Left lung (tissue), 10 donors: ENCODE data around the gene RASSF4. TPM values are rescaled to one million over a fixed set of nuclear protein-coding genes. Genes with fewer than 3 reads are reported as not detected.

Experiments used
- ATAC-seq: fragments of 200-7000 bp; cut with Tn5 transposase; one replicate; pipeline ENCODE4 v1.9.1; 2020; ENCODE audit warnings: moderate library complexity
- DNase-seq, 4 donors: peaks; one replicate each; pipeline ENCODE4 v3.0.0-alpha.2; 2013 to 2020
- H3K27ac ChIP-seq, 2 donors: fragments of 200-600 bp; sonication (generic) in 1 of 2; one replicate each; pipeline versions ENCODE4 v1.5.0 to v1.8.0; 2020 to 2021
- H3K27me3 ChIP-seq, 2 donors: fragments of 200-600 bp; sonication (generic) in 1 of 2; one replicate each; pipeline versions ENCODE4 v1.5.0 to v1.8.0; 2020 to 2021
- H3K36me3 ChIP-seq, 2 donors: fragments of 200-600 bp; sonication (generic) in 1 of 2; one replicate each; pipeline versions ENCODE4 v1.5.0 to v1.8.0; 2020 to 2021
- H3K4me1 ChIP-seq, 2 donors: fragments of 200-600 bp; one replicate each; pipeline ENCODE4 v1.8.0; 2021
- H3K4me3 ChIP-seq, 2 donors: fragments of 200-600 bp; sonication (generic) in 1 of 2; one replicate each; pipeline versions ENCODE4 v1.5.0 to v1.8.0; 2020 to 2021; ENCODE audit warnings: mild to moderate bottlenecking in 1 of 2
- H3K9me3 ChIP-seq, 2 donors: fragments of 200-600 bp; sonication (generic) in 1 of 2; one replicate each; pipeline versions ENCODE4 v1.5.0 to v1.8.0; 2020 to 2021
- CTCF ChIP-seq, 2 donors: fragments of 200-600 bp; sonication (generic) in 1 of 2; IDR thresholded peaks; one replicate each; pipeline versions ENCODE4 v1.5.0 to v1.8.0; 2021; ENCODE audit warnings: antibody characterized with exemption in 2 of 2
- intact Hi-C, 2 donors: fragments of 100-400 bp; cut with DNase I; formaldehyde crosslinking; loops; one replicate each; pipeline versions ENCODE4 v1.11.2 to v1.14.2; 2022
- polyA plus RNA-seq, 6 donors: library from polyadenylated mRNA; unstranded; fragments of 120-200 nt; gene quantifications; one replicate each; pipeline ENCODE4 v1.2.1, GENCODE V29; 2013; ENCODE audit not compliant: insufficient read length in 6 of 6
- total RNA-seq, 2 donors: library from RNA; stranded (reverse); fragmentation: NEBNext Ultra II Directional; extraction: Animal tissue kit (Norgen Biotek cat#: 25700); gene quantifications; one replicate each; pipeline ENCODE4 v1.2.1, GENCODE V29; 2021
- donor health status: DM: no; HTN: yes; CAD: no.
- donor health status: DM: no; HTN: no; CAD: no.

RASSF4 gene
- total and polyA plus RNA-seq, 8 donors = 17.1 to 54.7 (median 20.7) TPM

- peaks cover 8 to 30% of the 10 kb centered on the region in 2 donors for H3K4me1 ChIP-seq
- H3K27me3 ChIP-seq = no peaks in the 10 kb centered on the region
- no peak for TF ChIP-seq CTCF (IDR thresholded peaks at IDR 0.05)
- H3K4me3 ChIP-seq = no peak overlapping the region
- H3K27ac ChIP-seq = no peak overlapping the region
- ATAC-seq (no peak), DNase-seq (no peak)
- H3K36me3 ChIP-seq = peaks cover 0 to 7% of the 10 kb centered on the region in 2 donors
- intact Hi-C loops = no loop called here
- H3K9me3 ChIP-seq = no peaks in the 10 kb centered on the region
These were observed 4.1 kb upstream of the RASSF4 start for GRCh38 chr10:44955413-44956070.

GRCh38 chr10:44956226-44956625 is 3.4 kb upstream of the RASSF4 start:
- Histone ChIP-seq H3K4me1 (peaks cover 11 to 32% of the 10 kb centered on the region in 2 donors), H3K36me3 (peaks cover 0 to 7% of the 10 kb centered on the region in 2 donors), H3K9me3 (no peaks in the 10 kb centered on the region), H3K27me3 (no peaks in the 10 kb centered on the region), H3K27ac (no peak overlapping the region), H3K4me3 (no peak overlapping the region)
- no peak for TF ChIP-seq CTCF (IDR thresholded peaks at IDR 0.05)
- ATAC-seq = no peak
- intact Hi-C loops = no loop called here
- no peak for DNase-seq

- peak overlapping the region in 1 of 2 donors; percentile 84 for H3K27ac ChIP-seq
- DNase-seq (no peak), ATAC-seq (no peak)
- no peaks in the 10 kb centered on the region for H3K9me3 ChIP-seq
- H3K4me1 ChIP-seq = peaks cover 11 to 40% of the 10 kb centered on the region in 2 donors
- TF ChIP-seq CTCF (IDR thresholded peaks at IDR 0.05) = no peak
- intact Hi-C loops = no loop called here
- H3K27me3 ChIP-seq = no peaks in the 10 kb centered on the region
- H3K4me3 ChIP-seq = no peak overlapping the region
- H3K36me3 ChIP-seq = peaks cover 0 to 7% of the 10 kb centered on the region in 2 donors
These were observed 2.6 kb upstream of the RASSF4 start for GRCh38 chr10:44956717-44957706.

- ATAC-seq (peak; percentile 55), DNase-seq (peak in 1 of 4 donors; percentile 33)
- no peaks in the 10 kb centered on the region for H3K9me3 ChIP-seq
- intact Hi-C loops = no loop called here
- peak overlapping the region; percentile 84 to 92 for H3K27ac ChIP-seq
- peaks cover 0 to 7% of the 10 kb centered on the region in 2 donors for H3K36me3 ChIP-seq
- no peaks in the 10 kb centered on the region for H3K27me3 ChIP-seq
- H3K4me1 ChIP-seq = peaks cover 18 to 54% of the 10 kb centered on the region in 2 donors
- peak overlapping the region; percentile 54 to 75 for H3K4me3 ChIP-seq
- TF ChIP-seq CTCF (IDR thresholded peaks at IDR 0.05) = no peak
These were observed 1.3 kb upstream of the RASSF4 start for GRCh38 chr10:44958196-44958897.
